NCI-H345 (cell line): ENCODE measurements around the gene MBLAC1.

Source experiments
- DNase-seq: peaks from one replicate; lab custom pipeline; 2025; lab: John Stamatoyannopoulos, UW

MBLAC1 gene

GRCh38 chr7:100098913-100099312, 27.9 kb upstream of the MBLAC1 start:
- no peak for DNase-seq

- no peak for DNase-seq
Observed at GRCh38 chr7:100099452-100099851, 27.3 kb upstream of the MBLAC1 start.

GRCh38 chr7:100100420-100101015, 26.2 kb upstream of the MBLAC1 start:
- DNase-seq: peak; percentile 96

GRCh38 chr7:100101016-100101862, 25.5 kb upstream of the MBLAC1 start, which contains the start of the genes AP4M1 and MCM7:
TSS of gene AP4M1 (plus strand) at chr7:100101643. CDS start at chr7:100101715, 72 bp downstream.
TSS of gene MCM7 (minus strand) at chr7:100101397. CDS start at chr7:100101294, 103 bp downstream.
- DNase-seq: peak; percentile 99

GRCh38 chr7:100102950-100103840, 23.6 kb upstream of the MBLAC1 start:
- no peak for DNase-seq

GRCh38 chr7:100105534-100105933, 21.2 kb upstream of the MBLAC1 start:
- no peak for DNase-seq

- DNase-seq: no peak
Observed at GRCh38 chr7:100106633-100107032, 20.1 kb upstream of the MBLAC1 start.

- no peak for DNase-seq
Observed at GRCh38 chr7:100107125-100107737, 19.5 kb upstream of the MBLAC1 start.

- DNase-seq: no peak
Observed at GRCh38 chr7:100107890-100108289, 18.9 kb upstream of the MBLAC1 start.

- no peak for DNase-seq
Observed at GRCh38 chr7:100109521-100110163, 17.1 kb upstream of the MBLAC1 start.

- DNase-seq: no peak
Observed at GRCh38 chr7:100111156-100111555, 15.6 kb upstream of the MBLAC1 start.

GRCh38 chr7:100111914-100112313, 14.9 kb upstream of the MBLAC1 start:
- DNase-seq: no peak

GRCh38 chr7:100115026-100115425, 11.7 kb upstream of the MBLAC1 start:
- DNase-seq: no peak

- no peak for DNase-seq
Observed at GRCh38 chr7:100118388-100119071, 8.2 kb upstream of the MBLAC1 start.

- peak; percentile 95 for DNase-seq
Observed at GRCh38 chr7:100119072-100119969, 7.4 kb upstream of the MBLAC1 start, which contains the start of the genes CNPY4 and TAF6. TSS of gene CNPY4 (plus strand) at chr7:100119634. CDS start at chr7:100119745, 111 bp downstream. TSS of gene TAF6 (minus strand) at chr7:100119358. CDS start at chr7:100114209, 5,149 bp downstream.

- DNase-seq: peak; percentile 60
Observed at GRCh38 chr7:100119970-100120732, 6.6 kb upstream of the MBLAC1 start.

- DNase-seq: no peak
Observed at GRCh38 chr7:100120733-100121036, 6.1 kb upstream of the MBLAC1 start.

GRCh38 chr7:100122067-100122466, 4.7 kb upstream of the MBLAC1 start:
- DNase-seq: peak; percentile 98

GRCh38 chr7:100122568-100122967, 4.2 kb upstream of the MBLAC1 start:
- no peak for DNase-seq
